B cell (primary cell): ENCODE results near the gene PDZD2.

Experiments used
- EZH2 ChIP-seq: IDR thresholded peaks from 2 replicates; pipeline ENCODE4 v1.6.1; 2012; ENCODE audit warnings: borderline replicate concordance, low read depth, mild to moderate bottlenecking, moderate library complexity, low read length; ENCODE audit not compliant: insufficient read depth, poor library complexity, severe bottlenecking
- TF ChIP-seq, protein P1 (sequence below): fragments of 200-600 bp; IDR thresholded peaks from one replicate; pipeline ENCODE4 v1.8.0; 2022; ENCODE audit warnings: antibody characterized with exemption, mild to moderate bottlenecking

DNA sequence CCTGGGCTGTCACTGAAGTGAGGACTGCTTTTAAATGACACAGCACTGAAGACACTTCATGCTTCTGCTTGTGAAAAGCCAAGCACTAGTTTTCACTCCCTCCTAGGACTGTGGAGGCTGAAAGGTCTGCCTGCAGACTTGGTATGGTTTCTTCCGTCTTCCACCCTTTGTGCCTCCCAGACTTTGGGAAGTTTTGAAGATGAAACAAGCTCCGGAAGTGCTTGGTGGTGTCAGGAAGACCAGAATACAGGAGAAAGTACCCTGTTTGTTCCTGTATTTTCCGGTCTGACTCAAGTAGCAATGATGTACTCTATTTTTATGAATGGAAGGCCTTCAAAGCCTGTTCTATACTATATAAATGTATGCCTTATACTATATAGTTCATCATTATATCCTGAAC lies 222.7 kb downstream of the PDZD2 start:
- TF ChIP-seq, protein P1, sequence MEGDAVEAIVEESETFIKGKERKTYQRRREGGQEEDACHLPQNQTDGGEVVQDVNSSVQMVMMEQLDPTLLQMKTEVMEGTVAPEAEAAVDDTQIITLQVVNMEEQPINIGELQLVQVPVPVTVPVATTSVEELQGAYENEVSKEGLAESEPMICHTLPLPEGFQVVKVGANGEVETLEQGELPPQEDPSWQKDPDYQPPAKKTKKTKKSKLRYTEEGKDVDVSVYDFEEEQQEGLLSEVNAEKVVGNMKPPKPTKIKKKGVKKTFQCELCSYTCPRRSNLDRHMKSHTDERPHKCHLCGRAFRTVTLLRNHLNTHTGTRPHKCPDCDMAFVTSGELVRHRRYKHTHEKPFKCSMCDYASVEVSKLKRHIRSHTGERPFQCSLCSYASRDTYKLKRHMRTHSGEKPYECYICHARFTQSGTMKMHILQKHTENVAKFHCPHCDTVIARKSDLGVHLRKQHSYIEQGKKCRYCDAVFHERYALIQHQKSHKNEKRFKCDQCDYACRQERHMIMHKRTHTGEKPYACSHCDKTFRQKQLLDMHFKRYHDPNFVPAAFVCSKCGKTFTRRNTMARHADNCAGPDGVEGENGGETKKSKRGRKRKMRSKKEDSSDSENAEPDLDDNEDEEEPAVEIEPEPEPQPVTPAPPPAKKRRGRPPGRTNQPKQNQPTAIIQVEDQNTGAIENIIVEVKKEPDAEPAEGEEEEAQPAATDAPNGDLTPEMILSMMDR = no peak
- TF ChIP-seq EZH2 = no peak
